ENCODE data around the gene NFATC2IP.

DNA sequence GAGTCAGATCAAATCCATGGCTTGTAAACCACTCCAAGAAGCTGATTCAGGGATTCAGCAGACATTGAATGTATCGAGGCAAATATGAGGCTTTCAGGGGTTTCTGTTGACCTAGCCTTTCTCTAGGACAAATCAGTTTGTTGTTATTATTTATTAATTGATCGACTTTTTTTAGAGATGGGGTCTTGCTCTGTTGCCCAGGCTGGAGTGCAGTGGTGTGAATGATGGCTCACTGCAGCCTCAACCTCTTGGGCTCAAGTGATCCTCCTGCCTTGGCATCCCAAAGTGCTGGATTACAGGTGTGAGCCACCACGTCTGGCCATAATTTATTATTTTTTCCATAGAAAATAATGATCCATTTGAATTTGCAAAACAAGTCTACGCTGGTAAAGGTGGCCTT, 61.1 kb downstream of the NFATC2IP start:
- TF ChIP-seq, protein P1, sequence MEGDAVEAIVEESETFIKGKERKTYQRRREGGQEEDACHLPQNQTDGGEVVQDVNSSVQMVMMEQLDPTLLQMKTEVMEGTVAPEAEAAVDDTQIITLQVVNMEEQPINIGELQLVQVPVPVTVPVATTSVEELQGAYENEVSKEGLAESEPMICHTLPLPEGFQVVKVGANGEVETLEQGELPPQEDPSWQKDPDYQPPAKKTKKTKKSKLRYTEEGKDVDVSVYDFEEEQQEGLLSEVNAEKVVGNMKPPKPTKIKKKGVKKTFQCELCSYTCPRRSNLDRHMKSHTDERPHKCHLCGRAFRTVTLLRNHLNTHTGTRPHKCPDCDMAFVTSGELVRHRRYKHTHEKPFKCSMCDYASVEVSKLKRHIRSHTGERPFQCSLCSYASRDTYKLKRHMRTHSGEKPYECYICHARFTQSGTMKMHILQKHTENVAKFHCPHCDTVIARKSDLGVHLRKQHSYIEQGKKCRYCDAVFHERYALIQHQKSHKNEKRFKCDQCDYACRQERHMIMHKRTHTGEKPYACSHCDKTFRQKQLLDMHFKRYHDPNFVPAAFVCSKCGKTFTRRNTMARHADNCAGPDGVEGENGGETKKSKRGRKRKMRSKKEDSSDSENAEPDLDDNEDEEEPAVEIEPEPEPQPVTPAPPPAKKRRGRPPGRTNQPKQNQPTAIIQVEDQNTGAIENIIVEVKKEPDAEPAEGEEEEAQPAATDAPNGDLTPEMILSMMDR (conservative IDR thresholded peaks at IDR 0.05) = no peak
- TF ChIP-seq EZH2 (IDR thresholded peaks at IDR 0.05; ENCODE audit: low read depth) = no peak
